NCI-H1417 (cell line): ENCODE data around the gene WDR35.

Experiments
- DNase-seq, 3 experiments: peaks; one replicate each; lab custom pipeline; 2025; lab: John Stamatoyannopoulos, UW

Gene WDR35

GRCh38 chr2:19870792-19871191 lies 119.1 kb downstream of the WDR35 start:
- no peak for DNase-seq

- DNase-seq = peak; percentile 24 to 88 (median 77)
These were observed 121.0 kb downstream of the WDR35 start for GRCh38 chr2:19868701-19869580.

- DNase-seq = no peak
These were observed 121.7 kb downstream of the WDR35 start for GRCh38 chr2:19868224-19868623.

- no peak for DNase-seq
These were observed 123.1 kb downstream of the WDR35 start for GRCh38 chr2:19866771-19867170.

GRCh38 chr2:19865151-19865550 lies 124.8 kb downstream of the WDR35 start:
- DNase-seq = no peak

GRCh38 chr2:19864381-19864780 lies 125.5 kb downstream of the WDR35 start:
- peak in 2 of 3 experiments; percentile 40 to 49 for DNase-seq

- DNase-seq = peak; percentile 36 to 68 (median 53)
These were observed 126.4 kb downstream of the WDR35 start for GRCh38 chr2:19863303-19864041.

GRCh38 chr2:19861813-19862212 lies 128.1 kb downstream of the WDR35 start:
- DNase-seq = no peak
